ENCODE results near the gene PNMA6E.

DNA sequence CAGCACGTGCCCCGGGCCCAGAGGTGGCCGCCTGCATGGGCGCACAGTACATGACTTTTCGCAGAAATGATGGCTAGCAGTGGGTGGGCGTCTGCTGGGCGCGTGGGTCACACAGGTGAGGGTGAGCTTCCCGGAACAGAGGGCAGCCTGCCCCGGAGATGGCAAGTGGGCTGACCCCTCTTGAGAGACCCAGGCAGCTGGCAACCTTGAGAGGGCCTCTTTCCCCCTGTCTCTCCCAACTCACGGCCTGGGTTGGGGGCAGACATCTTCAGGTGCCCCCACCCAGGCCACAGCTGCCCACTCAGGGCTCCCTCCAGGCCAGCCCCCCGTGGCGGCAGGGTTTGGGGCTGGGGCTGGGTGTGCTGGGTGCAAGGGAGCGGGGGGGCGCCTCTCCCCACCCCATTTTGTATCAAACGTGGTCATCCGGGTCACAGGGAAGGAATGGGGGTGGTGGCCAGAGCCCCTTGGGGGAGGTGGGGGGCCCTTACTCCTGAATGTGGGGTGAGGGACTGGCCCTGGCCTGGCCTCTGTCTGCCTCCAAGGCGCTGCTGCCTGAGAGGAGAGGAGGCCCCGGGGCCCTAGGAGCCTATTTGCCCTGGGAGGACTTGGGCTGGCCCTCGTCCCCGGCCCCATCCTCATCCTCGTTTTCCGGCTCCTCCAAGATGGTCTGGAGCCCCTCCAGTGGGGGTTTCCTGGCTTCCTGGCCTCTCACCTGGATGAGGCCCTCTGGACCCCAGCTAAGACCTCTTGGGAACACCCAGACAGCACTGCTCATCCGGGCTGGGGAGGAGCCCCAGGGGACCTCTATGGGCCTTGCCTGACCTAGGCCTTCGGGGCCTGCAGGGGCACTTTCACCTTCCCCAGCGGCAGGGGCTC, 4.6 kb downstream of the PNMA6E start:
- TF ChIP-seq, protein P1, sequence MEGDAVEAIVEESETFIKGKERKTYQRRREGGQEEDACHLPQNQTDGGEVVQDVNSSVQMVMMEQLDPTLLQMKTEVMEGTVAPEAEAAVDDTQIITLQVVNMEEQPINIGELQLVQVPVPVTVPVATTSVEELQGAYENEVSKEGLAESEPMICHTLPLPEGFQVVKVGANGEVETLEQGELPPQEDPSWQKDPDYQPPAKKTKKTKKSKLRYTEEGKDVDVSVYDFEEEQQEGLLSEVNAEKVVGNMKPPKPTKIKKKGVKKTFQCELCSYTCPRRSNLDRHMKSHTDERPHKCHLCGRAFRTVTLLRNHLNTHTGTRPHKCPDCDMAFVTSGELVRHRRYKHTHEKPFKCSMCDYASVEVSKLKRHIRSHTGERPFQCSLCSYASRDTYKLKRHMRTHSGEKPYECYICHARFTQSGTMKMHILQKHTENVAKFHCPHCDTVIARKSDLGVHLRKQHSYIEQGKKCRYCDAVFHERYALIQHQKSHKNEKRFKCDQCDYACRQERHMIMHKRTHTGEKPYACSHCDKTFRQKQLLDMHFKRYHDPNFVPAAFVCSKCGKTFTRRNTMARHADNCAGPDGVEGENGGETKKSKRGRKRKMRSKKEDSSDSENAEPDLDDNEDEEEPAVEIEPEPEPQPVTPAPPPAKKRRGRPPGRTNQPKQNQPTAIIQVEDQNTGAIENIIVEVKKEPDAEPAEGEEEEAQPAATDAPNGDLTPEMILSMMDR (IDR thresholded peaks at IDR 0.05) = no peak
- TF ChIP-seq POLR2A (IDR thresholded peaks at IDR 0.05) = no peak
